CD4-positive, alpha-beta T cell treated with Interleukin-21 for 1 hour (primary cell): ENCODE results near the gene PRKCB.
"Not testable (repeated sequence)": the region's sequence is repeated elsewhere in the genome, so short reads cannot be mapped to it uniquely, and the experiment has no call there.

Experiments
- DNase-seq: peaks from one replicate; pipeline ENCODE4 v3.0.0-alpha.2; 2020

The PRKCB gene

DNA sequence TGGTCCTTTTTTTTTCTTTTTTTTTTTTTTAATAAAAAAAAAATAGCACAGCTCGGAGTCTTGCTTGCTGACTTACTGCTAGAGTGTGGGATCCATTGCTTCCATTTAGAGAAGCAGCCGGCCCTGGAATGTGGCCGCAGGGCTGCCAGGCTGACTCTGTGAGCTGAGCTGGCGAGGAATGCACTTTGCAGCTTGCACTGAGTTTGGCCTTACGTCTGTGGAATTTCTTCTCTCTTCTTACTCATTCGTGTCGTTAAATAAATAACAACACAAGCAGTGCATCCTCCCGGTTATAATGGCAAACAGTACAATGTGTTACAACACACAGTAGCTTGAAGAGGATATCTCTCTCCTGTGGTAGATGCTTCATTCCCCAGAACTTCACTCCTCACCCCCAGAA, 69.2 kb downstream of the PRKCB start:
- DNase-seq: no peak

DNA sequence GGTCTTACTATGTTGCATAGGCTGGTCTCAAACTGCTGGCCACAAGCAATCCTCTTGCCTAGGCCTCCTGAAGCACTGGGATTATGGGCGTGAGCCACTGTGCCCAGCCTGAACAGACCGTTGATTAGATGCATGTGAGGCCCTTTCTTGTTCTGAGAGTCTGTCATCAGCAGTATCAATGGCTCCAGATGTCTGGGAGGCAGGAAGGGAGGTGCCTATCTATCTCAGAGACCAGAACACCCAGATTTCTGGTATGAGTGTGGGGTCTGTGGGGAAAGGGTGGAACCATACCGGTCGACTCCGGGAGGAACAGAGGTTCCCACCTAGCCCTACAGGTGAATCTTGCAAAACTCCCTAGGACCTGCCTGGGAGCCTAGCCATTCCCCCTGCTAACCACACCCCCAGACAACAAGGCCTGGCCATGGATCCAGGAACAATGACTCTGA, 71.7 kb downstream of the PRKCB start:
- no peak for DNase-seq

DNA sequence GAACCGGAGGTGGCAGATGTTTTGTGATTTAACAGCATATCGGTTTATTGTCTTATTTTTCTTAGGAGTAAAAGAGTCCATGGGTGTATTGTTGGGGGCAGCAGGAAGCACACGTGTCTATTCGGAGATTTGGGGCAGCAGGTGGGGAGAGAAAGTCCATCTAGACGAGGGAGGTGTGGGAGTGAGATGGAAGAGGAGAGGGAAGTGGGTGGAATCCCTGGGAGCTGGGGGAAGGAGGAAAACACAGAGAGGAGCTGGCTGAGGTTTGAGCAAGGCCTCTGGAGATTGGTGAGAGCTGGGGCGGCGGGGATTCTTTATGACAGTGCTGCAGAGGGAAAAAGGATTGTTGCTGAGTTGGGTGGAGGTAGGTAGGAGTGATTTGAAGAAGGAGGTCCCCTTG, 72.1 kb downstream of the PRKCB start:
- DNase-seq: no peak

DNA sequence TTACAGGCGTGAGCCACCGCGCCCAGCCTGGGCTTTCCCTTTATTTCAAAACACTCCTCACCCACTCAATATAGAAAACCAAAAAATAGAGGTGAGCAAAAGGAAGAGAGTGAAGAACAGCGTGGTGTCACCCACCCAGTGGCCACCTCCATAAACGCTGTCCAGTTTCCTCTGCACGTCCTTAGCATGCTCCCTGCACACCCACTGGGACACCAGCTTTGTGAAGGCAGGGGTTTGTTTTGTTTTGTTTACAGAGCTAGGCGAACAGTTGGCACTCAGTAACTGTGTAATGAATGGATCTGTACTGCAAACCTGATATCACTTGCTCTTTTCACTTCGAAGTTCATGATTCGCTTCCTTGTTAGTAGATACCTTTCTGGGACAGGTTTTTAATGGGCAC, 73.0 kb downstream of the PRKCB start:
- DNase-seq: no peak

DNA sequence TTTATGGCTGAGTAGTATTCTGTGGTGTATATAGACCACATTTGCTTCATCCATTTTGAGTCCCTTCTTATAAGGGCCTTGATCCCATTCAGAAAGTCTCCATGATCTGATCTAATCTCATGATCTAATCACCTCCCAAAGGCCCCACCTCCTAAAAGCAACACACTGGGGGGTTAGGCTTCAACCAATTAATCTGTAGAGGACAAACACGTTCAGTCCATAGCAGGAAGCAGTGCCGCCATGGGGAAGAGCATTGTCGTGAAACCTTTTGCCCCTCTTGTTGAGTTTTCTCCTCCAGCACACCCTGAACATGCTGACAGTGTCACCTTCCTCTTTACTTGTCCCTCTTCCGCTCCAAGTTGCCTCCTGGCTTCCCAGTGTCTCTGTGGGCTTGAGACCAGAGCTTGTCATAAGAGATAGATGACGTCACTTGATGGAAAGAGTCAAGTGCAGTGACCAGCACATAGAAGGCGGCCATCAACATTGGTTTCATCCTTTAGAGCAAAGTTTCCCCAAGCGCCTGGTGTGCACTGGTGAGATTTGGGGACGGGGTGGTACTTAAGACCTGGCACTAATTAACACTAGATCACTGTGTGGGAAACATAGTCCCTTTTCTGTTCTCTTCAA, 74.1 kb downstream of the PRKCB start:
- DNase-seq: no peak

DNA sequence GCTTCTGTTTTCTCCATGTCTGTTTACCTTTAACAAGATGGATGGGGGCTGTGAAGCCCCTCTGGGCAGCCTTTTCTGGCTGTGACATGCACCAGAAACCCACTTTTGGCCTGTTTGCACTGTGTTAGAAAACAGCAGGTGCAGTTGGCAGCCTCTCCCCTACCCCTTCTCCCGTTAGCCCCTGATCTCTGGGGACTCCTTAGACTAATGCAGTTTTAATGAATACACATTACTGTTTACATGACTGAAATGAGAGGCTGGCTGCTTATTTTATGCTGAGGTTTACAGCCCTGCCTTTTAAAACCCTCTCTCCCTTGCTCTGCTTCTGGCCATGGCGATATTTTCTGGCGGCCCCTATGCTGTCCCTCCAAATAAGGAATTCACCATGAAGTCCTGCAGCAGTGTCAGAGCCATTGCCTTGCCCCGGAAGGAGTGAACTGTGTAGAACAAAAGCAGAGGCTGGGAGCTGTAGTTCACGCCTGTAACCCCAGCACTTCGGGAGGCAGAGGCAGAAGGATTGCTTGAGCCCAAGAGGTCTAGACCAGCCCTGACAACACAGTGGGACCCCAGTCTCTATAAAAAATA, 79.3 kb downstream of the PRKCB start:
- no peak for DNase-seq

DNA sequence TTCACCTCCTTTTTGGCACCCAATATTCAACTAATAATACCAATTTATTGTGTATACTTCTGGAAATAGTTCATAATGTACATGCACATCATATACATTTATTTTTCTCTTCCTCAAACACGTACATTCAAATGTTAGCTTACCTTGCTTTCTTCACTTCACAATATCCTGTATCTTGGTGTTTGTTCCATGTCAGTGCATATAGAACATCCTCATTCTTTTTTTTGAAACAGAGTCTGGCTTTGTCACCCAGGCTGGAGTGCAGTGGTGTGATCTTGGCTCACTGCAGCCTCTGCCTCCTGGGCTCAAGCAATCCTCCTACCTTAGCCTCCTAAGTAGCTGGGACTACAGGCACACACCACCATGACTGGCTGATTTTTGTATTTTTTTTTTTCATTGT, 80.8 kb downstream of the PRKCB start:
- DNase-seq: not testable (repeated sequence)

DNA sequence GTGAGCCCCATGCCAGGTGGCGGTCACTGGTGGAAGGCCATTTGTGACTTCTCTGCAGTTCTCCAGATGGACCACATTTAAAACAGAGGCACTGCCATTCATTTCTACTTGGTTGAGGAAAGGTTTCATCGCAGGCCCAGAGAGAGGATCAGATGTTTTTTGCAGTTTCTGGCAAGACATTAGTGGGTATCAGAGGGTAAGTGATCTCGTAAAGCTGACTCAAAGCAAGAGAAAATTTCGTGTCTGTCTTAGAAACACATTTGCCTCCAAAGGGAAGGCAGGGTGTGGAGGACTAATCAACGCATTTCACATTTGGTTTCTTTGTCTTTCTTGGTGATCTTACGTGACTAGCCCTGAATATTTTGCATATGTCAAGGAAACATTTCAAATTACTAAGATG, 81.8 kb downstream of the PRKCB start:
- no peak for DNase-seq

DNA sequence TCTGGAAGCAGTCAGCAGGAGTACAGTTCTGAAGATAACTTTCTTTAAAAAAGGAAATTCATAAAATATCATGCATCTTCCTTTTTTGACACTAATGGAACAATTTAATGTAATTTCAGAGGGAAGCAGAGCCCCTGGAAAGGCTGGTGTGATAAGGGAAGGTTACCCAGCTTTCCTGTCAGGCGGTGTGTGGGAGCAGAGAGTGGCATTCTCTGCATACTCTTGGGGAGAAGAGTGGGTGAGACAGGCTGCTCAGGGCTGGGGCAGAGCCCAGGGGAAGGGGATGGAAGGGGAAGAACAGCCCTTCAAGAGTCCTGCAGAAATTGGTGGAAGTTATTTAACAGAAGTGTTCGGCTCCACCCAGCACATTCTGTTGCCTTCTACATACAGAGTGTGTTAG, 84.7 kb downstream of the PRKCB start:
- no peak for DNase-seq

DNA sequence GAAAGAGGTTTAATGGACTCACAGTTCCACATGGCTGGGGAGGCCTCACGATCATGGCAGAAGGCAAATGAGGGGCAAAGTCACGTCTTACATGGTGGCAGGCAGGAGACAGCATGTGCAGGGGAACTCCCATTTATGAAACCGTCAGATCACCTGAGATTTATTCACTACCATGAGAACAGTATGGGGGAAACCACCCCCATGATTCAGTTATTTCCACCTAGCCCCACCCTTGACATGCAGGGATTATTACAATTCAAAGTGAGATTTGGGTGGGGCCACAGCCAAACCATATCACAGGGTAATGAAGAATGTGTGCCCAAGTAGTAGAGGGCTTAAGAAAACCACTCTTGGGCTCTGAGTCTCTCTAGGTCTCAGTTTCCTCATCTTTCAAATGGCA, 85.1 kb downstream of the PRKCB start:
- no peak for DNase-seq

DNA sequence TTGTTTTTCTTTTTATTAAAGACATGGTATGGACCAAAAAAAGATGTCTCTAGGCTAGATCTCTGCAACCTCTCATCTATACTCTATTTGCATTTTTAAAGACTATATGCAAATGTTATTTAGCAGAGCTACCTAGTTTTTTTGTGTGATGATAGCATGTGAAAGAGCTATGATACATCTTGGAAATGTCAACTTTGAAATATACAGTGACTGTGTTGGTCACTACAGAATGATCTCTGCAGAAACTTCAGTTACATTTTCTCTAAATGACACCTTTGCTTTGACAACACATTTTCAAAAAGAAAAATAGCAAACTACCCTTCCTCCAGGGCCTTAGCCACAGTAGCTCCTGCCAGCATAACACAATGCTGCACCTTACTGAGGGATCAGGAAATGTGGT, 86.6 kb downstream of the PRKCB start:
- no peak for DNase-seq

DNA sequence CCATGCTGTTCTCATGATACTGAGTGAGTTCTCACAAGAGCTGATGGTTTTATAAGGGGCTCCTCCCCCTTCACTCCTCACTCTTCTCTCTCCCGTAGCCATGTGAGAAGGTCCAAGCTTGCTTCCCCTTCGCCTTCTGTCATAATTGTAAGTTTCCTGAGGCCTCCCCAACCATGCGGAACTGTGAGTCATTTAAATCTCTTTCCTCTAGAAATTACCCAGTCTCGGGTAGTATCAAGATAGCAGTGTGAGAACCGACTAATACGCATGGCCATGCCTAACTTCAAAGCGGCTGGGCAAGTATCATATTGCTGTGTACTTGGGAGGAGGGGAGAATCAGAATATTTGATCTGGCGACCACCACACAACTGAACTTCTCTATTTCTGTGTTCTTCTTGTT, 88.3 kb downstream of the PRKCB start:
- peak; percentile 3 for DNase-seq

DNA sequence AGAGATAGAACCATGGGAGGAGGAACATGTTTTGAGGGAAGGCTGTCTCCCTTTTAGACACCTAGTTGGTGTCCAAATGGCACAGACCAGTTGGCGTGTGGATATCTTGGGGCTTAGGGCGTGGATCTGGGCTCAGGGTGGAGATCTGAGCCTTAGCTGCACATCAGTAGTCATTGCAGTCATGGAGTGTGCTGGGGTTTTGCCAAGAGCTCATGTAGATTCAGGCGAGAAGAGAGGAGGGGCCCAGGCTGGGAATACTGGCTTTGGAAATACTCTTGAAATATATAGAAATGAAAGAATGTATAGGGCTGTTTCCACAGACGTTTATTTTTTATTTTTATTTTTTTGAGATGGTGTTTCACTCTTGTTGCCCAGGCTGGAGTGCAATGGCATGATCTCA, 92.0 kb downstream of the PRKCB start:
- no peak for DNase-seq

DNA sequence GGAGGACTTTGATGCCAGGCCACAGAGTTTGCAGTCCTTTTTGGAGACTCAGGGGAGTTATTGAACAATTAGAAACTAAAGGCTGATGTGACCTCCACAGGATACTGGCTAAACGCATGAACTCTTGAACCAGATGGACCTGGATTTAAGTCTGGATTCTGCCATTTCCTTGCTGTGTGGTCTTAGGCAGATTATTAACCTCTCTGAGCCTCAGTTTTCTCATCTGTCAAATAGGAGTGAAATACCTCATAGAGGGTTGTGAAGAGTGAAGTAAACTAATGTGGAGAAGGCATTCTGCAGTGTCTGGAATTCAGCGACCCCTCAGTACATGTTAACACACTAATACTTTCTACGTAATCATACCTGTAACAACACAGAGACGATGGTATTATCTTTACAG, 93.5 kb downstream of the PRKCB start:
- no peak for DNase-seq

DNA sequence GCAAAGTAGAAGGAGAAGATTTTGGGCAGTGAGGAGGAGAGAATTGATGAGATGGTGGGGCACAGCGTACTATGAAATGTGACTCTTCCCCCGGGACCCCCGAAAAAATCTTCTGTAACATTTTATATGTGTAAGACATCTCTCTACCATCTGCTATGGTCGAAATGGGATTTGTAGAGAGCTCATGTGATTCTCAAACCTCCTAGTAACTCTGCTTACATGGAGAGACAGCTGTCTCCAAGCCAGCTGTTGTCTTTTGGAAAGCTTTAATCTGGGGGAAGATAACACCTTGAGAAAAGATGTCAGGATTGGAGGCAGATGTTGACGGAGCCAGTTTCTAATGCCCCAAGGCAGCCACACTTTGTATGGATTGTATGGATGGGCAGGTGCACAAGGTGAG, 94.1 kb downstream of the PRKCB start:
- no peak for DNase-seq

DNA sequence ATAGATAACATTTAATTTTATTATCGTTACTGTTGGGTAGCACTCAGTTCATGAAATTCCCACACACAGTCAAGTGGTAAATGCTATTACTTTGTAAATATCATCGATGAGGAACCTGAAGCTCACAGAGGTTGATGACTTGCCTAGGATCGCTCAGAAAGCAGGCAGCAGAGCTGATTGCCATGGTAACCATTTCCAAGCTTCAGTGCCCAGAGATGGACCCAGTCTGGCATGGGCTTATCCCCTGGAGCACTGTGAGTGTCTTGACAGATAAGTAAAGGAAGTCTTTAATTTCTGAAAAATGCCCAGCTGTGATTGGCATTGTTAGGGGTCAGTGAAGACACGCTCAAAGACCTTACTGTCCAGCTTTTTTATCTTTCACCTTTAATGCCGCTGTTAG, 95.0 kb downstream of the PRKCB start:
- DNase-seq: no peak

DNA sequence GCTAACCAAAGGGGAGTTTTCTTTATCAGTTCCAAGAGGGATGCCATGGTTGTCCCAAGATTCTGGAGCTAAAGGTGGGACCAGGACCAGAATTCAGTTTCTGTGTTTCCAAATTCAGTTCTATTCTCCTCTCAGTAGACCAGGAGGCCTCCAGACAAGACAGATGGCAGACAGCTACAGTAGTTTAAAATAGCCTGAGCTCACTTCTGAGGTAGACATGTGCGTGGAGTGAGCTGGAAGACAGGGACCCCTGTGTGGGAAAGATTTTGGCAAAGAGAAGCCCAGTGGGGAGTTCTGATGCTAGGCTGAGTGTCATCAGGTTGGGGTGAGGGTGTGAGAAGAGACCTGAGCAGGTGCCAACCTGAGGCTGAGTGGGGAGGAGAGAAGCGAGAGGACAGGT, 95.4 kb downstream of the PRKCB start:
- no peak for DNase-seq

DNA sequence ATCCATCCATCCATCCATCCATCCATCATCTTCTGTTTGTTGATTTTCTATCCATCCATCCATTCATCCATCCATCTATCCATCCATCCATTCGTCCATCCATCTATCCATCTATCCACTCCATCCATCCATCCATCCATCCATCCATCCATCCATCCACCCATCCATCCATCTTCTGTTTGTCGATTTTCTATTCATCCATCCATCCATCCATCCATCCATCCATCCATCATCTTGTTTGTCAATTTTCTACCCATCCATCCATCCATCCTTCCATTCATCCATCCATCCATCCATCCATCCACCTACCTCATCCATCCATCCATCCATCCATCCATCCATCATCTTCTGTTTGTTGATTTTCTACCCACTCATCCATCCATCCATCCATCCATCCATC, 97.9 kb downstream of the PRKCB start:
- not testable (repeated sequence) for DNase-seq

DNA sequence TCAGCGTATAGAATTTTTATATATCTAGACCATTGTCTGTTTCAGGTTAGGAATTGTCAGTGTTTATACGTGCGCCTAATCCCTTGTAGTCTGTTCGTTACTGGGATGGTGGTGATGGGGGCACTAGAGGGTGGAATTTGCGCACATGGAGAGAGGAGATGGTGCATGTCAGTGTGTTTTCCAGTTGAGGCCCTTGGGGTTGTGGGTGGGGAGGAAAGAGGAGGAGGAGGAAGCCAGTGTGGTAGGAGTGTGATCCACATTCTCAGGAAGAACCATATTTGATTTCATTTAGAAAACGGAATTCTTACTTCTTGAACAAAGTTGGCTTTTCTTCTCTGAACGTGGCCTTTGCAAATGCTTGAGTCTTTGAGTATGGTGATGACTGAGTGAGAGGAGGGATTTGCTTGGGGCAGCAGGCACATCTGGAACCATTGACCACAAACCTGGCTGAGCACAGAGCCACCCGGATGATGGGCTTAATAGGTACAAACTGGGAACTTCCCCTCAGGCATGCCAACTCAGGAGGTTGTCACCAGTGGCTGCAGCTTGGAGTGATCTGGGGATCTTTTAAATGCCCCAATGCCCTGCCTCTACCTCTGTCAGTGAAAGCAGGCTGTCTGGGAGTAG, 98.9 kb downstream of the PRKCB start:
- DNase-seq: no peak

DNA sequence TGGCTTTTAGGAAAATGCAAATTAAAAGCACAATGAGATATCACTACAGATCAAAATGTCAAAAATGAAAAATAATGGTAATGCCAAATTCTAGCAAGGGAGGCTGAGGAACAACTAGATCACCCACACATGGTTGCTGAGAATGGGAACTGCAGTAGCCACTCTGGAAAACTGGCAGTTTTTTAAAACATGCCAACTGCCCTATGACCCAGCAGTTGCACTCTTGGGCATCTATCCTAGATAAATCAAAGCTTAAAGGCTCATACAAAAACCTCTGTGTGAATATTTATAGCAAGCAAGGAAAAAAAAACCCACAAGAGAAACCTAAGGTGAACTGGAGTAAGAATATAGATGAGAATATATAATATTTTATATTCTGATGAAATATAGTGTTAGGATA, 104.3 kb downstream of the PRKCB start:
- no peak for DNase-seq

DNA sequence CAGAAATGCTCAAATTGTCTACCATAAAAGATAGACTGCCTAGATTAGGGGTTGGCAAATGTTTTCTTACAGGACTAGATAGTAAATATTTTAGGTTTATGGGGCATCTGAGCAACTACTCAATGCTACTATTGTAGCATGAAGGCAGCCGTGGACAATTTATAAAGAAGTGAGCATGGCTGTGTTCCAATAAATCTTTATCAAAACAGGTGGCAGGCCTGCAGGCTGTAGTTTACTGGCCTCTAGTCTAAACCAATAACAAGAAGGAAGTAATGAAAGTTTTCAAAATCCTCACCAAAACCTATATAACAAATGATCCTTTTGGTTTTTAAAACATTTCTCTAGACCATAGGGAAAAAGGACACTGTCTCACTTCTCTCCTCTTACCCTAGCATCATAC, 105.2 kb downstream of the PRKCB start:
- DNase-seq: no peak

DNA sequence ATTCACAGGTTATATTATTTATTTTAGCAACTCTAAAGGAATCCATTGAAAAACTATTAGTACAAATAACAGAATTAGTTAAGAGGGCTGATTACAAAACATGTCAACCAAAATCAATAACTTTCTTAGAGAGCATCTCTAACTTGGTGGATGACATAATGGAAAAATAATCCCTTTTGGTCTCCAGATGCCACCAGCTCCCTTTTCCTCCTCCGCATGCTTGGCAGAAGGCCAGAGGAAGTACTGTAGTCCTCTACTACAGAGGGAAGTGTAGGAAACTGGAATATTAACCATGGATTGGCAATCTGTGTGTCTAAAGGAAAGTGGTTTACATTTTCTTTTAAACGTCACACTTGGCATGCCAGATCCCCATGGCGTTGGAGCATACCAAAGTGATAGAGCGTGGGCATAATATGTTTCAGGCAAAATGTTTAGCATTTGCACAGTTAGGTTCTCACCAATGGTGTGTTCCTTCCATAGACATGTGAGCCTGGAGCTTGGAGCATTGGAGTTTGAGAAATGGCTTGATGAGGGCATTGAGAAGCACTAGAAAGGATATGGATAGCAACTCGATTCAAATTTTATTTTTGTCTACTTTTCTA, 106.3 kb downstream of the PRKCB start:
- no peak for DNase-seq

DNA sequence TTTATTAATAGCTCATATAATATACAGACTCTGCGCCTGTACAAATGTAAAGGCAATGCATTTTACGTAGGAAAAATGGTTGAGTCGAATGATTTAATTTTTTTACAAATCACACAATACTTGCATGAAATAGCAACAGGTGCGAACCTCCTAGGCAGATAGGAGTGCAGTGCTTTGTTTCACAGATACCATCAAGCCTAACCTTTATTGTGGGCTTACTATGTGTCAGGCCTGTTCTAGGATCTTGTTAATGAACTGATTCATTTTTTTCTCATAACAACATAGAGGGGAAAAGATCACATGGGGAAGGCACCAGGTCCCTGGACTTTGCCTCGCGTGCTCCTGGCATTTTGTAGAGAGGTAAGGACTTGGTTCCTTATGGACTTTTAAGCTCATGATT, 107.8 kb downstream of the PRKCB start:
- DNase-seq: no peak

DNA sequence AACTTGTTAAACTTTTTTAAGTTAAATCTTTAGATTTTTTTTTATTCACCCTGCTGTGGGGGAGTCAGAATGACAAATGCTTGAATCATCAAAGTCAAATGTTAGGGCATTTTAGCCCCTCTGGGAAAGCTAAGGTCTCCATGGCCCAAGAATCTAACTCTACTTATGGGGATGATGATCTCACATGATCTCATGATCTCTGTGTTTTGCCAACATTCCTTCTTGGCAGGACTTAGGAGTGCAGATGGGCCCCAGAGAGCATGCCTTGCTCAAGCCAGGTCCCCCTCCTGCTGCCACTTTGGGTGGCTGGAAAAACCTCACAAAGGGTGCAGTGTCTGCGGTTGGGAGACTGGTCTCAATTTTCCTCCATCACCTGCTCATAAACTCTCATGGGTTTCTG, 108.6 kb downstream of the PRKCB start:
- no peak for DNase-seq

DNA sequence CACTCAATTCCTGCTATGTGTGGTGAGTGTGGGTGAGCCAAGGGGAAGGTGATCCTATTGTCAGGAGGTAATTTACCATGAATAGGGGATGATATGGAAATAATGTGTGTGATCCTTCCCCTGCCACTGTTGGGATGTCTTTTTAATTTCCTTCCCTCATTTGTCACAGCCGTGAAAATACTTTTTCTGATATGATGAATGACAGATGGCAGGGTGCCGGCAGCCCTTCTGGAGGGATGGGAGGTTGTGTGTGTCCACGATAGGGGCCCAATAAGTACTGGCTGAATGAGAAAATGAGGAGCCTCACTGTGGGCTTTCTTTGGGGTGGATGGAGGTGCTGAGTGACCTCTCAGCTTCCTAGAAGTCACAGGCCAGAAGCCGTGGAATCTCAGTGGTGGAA, 109.5 kb downstream of the PRKCB start:
- no peak for DNase-seq
